H1 (cell line): ENCODE results near the gene CASK. TPM values are rescaled to one million over a fixed set of nuclear protein-coding genes. Genes with fewer than 3 reads are reported as not detected.

Experiments
- CTCF ChIA-PET: fragments of 300-600 bp; sonication (Branson Sonifier 250); formaldehyde crosslinking; loops from one replicate; lab custom pipeline; 2021; ENCODE audit not compliant: partially characterized antibody; lab: Charles Lee
- POLR2A ChIA-PET: fragments of 300-600 bp; sonication (Branson Sonifier 250); formaldehyde crosslinking; loops from one replicate; lab custom pipeline; 2021; ENCODE audit warnings: inconsistent platforms; ENCODE audit not compliant: partially characterized antibody; lab: Charles Lee
- DNase-seq, 2 experiments: peaks; one replicate each; pipeline versions ENCODE4 v3.0.0 to v3.0.0-alpha.2; 2010 to 2022; ENCODE audit warnings: low spot score in 2 of 2, low read depth in 1 of 2, mixed read lengths in 1 of 2
- FAIRE-seq: peaks from 2 replicates; lab custom pipeline; 2011; peaks lifted over from hg19 to GRCh38; lab: Jason Lieb, UNC
- H2AFZ ChIP-seq: 2 replicates; pipeline ENCODE4 v1.8.1; 2012; ENCODE audit warnings: low read length, inconsistent platforms
- H2AK5ac ChIP-seq: 2 replicates; pipeline ENCODE4 v1.6.1; 2013; ENCODE audit warnings: low read depth, low read length
- H2BK120ac ChIP-seq: replicated peaks from 2 replicates; pipeline ENCODE3; 2013; ENCODE audit warnings: low read depth, low read length, inconsistent platforms
- H2BK12ac ChIP-seq: 2 replicates; pipeline ENCODE4 v1.6.1; 2013; ENCODE audit warnings: low read depth, low read length
- H2BK15ac ChIP-seq: 2 replicates; pipeline ENCODE4 v1.6.1; 2013; ENCODE audit warnings: low read length
- H2BK20ac ChIP-seq: 2 replicates; pipeline ENCODE4 v1.6.1; 2013; ENCODE audit warnings: low read length
- H2BK5ac ChIP-seq: 2 replicates; pipeline ENCODE4 v1.6.1; 2013; ENCODE audit warnings: low read depth, low read length
- H3K14ac ChIP-seq: 2 replicates; pipeline ENCODE4 v1.6.1; 2013; ENCODE audit warnings: inconsistent platforms; ENCODE audit not compliant: insufficient read length
- H3K18ac ChIP-seq: 2 replicates; pipeline ENCODE4 v1.6.1; 2013; ENCODE audit warnings: low read length; ENCODE audit errors: extremely low read depth
- H3K23ac ChIP-seq: 2 replicates; pipeline ENCODE4 v1.6.1; 2013; ENCODE audit warnings: inconsistent platforms; ENCODE audit not compliant: insufficient read length
- H3K23me2 ChIP-seq: 2 replicates; pipeline ENCODE4 v1.6.1; 2013; ENCODE audit warnings: low read depth, low read length
- H3K27ac ChIP-seq: 2 replicates; pipeline ENCODE4 v1.6.1; 2011; ENCODE audit warnings: low read depth, low read length, inconsistent platforms
- H3K27me3 ChIP-seq, 4 experiments: replicated peaks in 1 of 4; 1 replicate in 1 of 4; 2 replicates in 3 of 4; pipeline versions ENCODE4 v1.6.1 to v1.8.1; 2011 to 2013; ENCODE audit warnings: low read length in 3 of 4, mild to moderate bottlenecking in 3 of 4, inconsistent platforms in 2 of 4, mixed read lengths in 2 of 4, moderate library complexity in 1 of 4; ENCODE audit not compliant: control insufficient read depth in 3 of 4, insufficient read depth in 3 of 4; ENCODE audit errors: extremely low read depth in 1 of 4
- H3K36me3 ChIP-seq, 4 experiments: 2 replicates each; pipeline versions ENCODE4 v1.6.1 to v1.8.1; 2011 to 2013; ENCODE audit warnings: mild to moderate bottlenecking in 4 of 4, low read length in 3 of 4, moderate library complexity in 2 of 4, control low read depth in 1 of 4, inconsistent platforms in 1 of 4; ENCODE audit not compliant: insufficient read depth in 4 of 4, control insufficient read depth in 2 of 4
- H3K4ac ChIP-seq: replicated peaks from 2 replicates; pipeline ENCODE3; 2013; ENCODE audit warnings: low read length, low read depth, mixed read lengths, inconsistent platforms; ENCODE audit not compliant: insufficient read length
- H3K4me1 ChIP-seq, 4 experiments: replicated peaks in 1 of 4; 1 replicate in 1 of 4; 2 replicates in 3 of 4; pipeline versions ENCODE4 v1.6.1 to v1.8.1; 2011 to 2013; ENCODE audit warnings: low read length in 3 of 4, inconsistent platforms in 2 of 4, mixed read lengths in 1 of 4; ENCODE audit not compliant: insufficient read depth in 4 of 4, control insufficient read depth in 3 of 4
- H3K4me2 ChIP-seq, 2 experiments: 2 replicates each; pipeline versions ENCODE4 v1.6.1 to v1.8.1; 2011 to 2013; ENCODE audit warnings: low read depth in 2 of 2, low read length in 2 of 2, control low read depth in 1 of 2, inconsistent platforms in 1 of 2, mild to moderate bottlenecking in 1 of 2; ENCODE audit not compliant: insufficient read depth in 1 of 2
- H3K4me3 ChIP-seq, 4 experiments: fragments of 200-600, 300-600 bp in 1 of 4; sonication (generic), shearing (Covaris generic), sonication (Bioruptor Twin) in 1 of 4; 2 replicates each; pipeline versions ENCODE4 v1.5.1 to v1.8.1; 2011 to 2016; ENCODE audit warnings: low read length in 4 of 4, low read depth in 3 of 4, control low read depth in 2 of 4, inconsistent platforms in 2 of 4, mild to moderate bottlenecking in 2 of 4, mixed read lengths in 1 of 4, moderate library complexity in 1 of 4; ENCODE audit not compliant: insufficient read depth in 2 of 4; ENCODE audit errors: extremely low read depth in 1 of 4
- H3K56ac ChIP-seq: replicated peaks from 2 replicates; pipeline ENCODE3; 2013; ENCODE audit warnings: low read depth, mild to moderate bottlenecking, mixed read lengths, low read length, inconsistent platforms; ENCODE audit not compliant: insufficient read length
- H3K79me1 ChIP-seq: 2 replicates; pipeline ENCODE4 v1.6.1; 2013; ENCODE audit warnings: low read depth, low read length, control low read depth
- H3K79me2 ChIP-seq, 2 experiments: 2 replicates each; pipeline versions ENCODE4 v1.6.1 to v1.8.1; 2012 to 2013; ENCODE audit warnings: low read length in 2 of 2, mild to moderate bottlenecking in 2 of 2, inconsistent platforms in 1 of 2; ENCODE audit not compliant: insufficient read depth in 2 of 2, control insufficient read depth in 1 of 2
- H3K9ac ChIP-seq, 4 experiments: replicated peaks in 1 of 4; 1 replicate in 1 of 4; 2 replicates in 3 of 4; pipeline versions ENCODE4 v1.6.1 to v1.8.1; 2011 to 2013; ENCODE audit warnings: low read depth in 3 of 4, low read length in 3 of 4, control low read depth in 2 of 4, mild to moderate bottlenecking in 2 of 4, moderate library complexity in 2 of 4, inconsistent platforms in 1 of 4; ENCODE audit errors: extremely low read depth in 1 of 4
- H3K9me3 ChIP-seq, 2 experiments: 2 replicates each; pipeline versions ENCODE4 v1.6.1 to v1.8.1; 2012 to 2013; ENCODE audit warnings: mild to moderate bottlenecking in 2 of 2, moderate library complexity in 2 of 2, control low read depth in 1 of 2, inconsistent platforms in 1 of 2, low read depth in 1 of 2, low read length in 1 of 2, mixed read lengths in 1 of 2; ENCODE audit not compliant: insufficient read depth in 2 of 2
- H4K20me1 ChIP-seq, 2 experiments: replicated peaks in 1 of 2; 2 replicates each; pipeline versions ENCODE3 to v1.8.1; 2011 to 2013; ENCODE audit warnings: inconsistent platforms in 2 of 2, low read length in 2 of 2, mild to moderate bottlenecking in 1 of 2; ENCODE audit not compliant: insufficient read depth in 2 of 2, control insufficient read depth in 1 of 2
- H4K5ac ChIP-seq: 2 replicates; pipeline ENCODE4 v1.6.1; 2013; ENCODE audit warnings: low read length, low read depth, mixed read lengths, inconsistent platforms; ENCODE audit not compliant: insufficient read length
- H4K8ac ChIP-seq: 2 replicates; pipeline ENCODE4 v1.8.0; 2013; ENCODE audit warnings: mild to moderate bottlenecking, moderate library complexity, low read length, inconsistent platforms; ENCODE audit not compliant: insufficient read depth; ENCODE audit errors: extremely low read depth
- H4K91ac ChIP-seq: replicated peaks from 2 replicates; pipeline ENCODE3; 2013; ENCODE audit warnings: low read length, mixed read lengths, inconsistent platforms; ENCODE audit not compliant: insufficient read length
- ATF3 ChIP-seq: IDR thresholded peaks from 2 replicates; pipeline ENCODE4 v1.6.1; 2011; ENCODE audit warnings: low read depth, mild to moderate bottlenecking, low read length; ENCODE audit not compliant: insufficient read depth
- CTBP2 ChIP-seq: IDR thresholded peaks from 2 replicates; pipeline ENCODE4 v1.7.0; 2011; ENCODE audit warnings: borderline replicate concordance, mild to moderate bottlenecking, moderate library complexity, mixed read lengths, low read length; ENCODE audit not compliant: insufficient read depth, insufficient read length
- CTCF ChIP-seq, 3 experiments: IDR thresholded peaks; 1 replicate in 2 of 3; 2 replicates in 1 of 3; pipeline versions ENCODE4 v1.5.1 to v1.6.1; 2011; ENCODE audit warnings: low read length in 3 of 3, mild to moderate bottlenecking in 3 of 3, inconsistent platforms in 2 of 3, low read depth in 1 of 3, moderate library complexity in 1 of 3; ENCODE audit not compliant: insufficient read depth in 1 of 3; ENCODE audit errors: control extremely low read depth in 1 of 3
- E2F6 ChIP-seq: IDR thresholded peaks from 2 replicates; pipeline ENCODE4 v1.6.1; 2012; ENCODE audit warnings: inconsistent platforms
- KDM1A ChIP-seq: fragments of 200-600, 300-600 bp; sonication (generic); IDR thresholded peaks from 2 replicates; pipeline ENCODE4 v1.7.1; 2016; ENCODE audit warnings: mild to moderate bottlenecking, low read length, borderline replicate concordance
- NANOG ChIP-seq: IDR thresholded peaks from 2 replicates; pipeline ENCODE4 v1.6.1; 2011; ENCODE audit warnings: low read length, low read depth, mild to moderate bottlenecking, inconsistent platforms; ENCODE audit not compliant: insufficient read depth, poor library complexity, severe bottlenecking
- NRF1 ChIP-seq: IDR thresholded peaks from 2 replicates; pipeline ENCODE4 v1.6.1; 2011; ENCODE audit warnings: mild to moderate bottlenecking, low read depth, low read length, improper control_type of control experiment
- RXRA ChIP-seq: IDR thresholded peaks from 2 replicates; pipeline ENCODE4 v1.6.1; 2011; ENCODE audit warnings: low read depth, mild to moderate bottlenecking, low read length, moderate library complexity; ENCODE audit not compliant: insufficient read depth
- SP2 ChIP-seq: IDR thresholded peaks from 2 replicates; pipeline ENCODE4 v1.6.1; 2012; ENCODE audit warnings: mild to moderate bottlenecking, low read length, inconsistent platforms
- TAF7 ChIP-seq: optimal IDR thresholded peaks from 2 replicates; pipeline ENCODE3; 2011; ENCODE audit warnings: low read depth, mild to moderate bottlenecking, inconsistent platforms, low read length, moderate library complexity, borderline replicate concordance
- WGBS, 2 experiments: shearing (Covaris generic) in 1 of 2; methylation state at CpG; one replicate each; pipeline versions ENCODE4 v1.1.6 to v1.1.7; 2013 to 2015; ENCODE audit warnings: low lambda C conversion rate in 2 of 2, mixed read lengths in 2 of 2, inconsistent platforms in 1 of 2, low coverage in 1 of 2, missing lambda C conversion rate in 1 of 2; ENCODE audit not compliant: insufficient replicate concordance in 2 of 2, insufficient coverage in 1 of 2, insufficient read length in 1 of 2; ENCODE audit errors: extremely low coverage in 1 of 2, missing lambda C conversion rate in 1 of 2; 5-methylcytosine and 5-hydroxymethylcytosine counted together
- polyA plus RNA-seq, 7 experiments: library from polyadenylated mRNA; depleted of rRNA in 3 of 7; stranded (reverse) in 5 of 7; unstranded in 2 of 7; fragments of >200 nt in 5 of 7; fragments of 200-250 nt in 2 of 7; gene quantifications; 1 replicate in 5 of 7; 2 replicates in 1 of 7; 4 replicates in 1 of 7; pipeline versions ENCODE4 v1.2.1 to v1.2.3, GENCODE V29; 2011 to 2013; ENCODE audit warnings: missing spikeins in 2 of 7, mixed read lengths in 2 of 7
- total RNA-seq: library from RNA; stranded (reverse); fragmentation: NEBNext Ultra II Directional; extraction: Animal tissue kit (Norgen Biotek cat#: 25700); gene quantifications from 2 replicates; pipeline ENCODE4 v1.2.1, GENCODE V29; 2021

The CASK gene
- total and polyA plus RNA-seq, 2 of the 8 experiments (the other 6 are each of a cell fraction or from before 2014, with no cell fraction given), result 21.6 to 55.1 TPM

- Histone ChIP-seq H3K9ac (no peak overlapping the region), H2BK20ac (no peak overlapping the region), H3K27ac (no peak overlapping the region), H4K8ac (no peak overlapping the region), H4K5ac (no peak overlapping the region), H2AK5ac (no peak overlapping the region), H4K91ac (no peak overlapping the region), H4K20me1 (no peaks in the 10 kb centered on the region), H3K23me2 (no peaks in the 10 kb centered on the region), H2BK120ac (no peak overlapping the region), H3K4me3 (no peak overlapping the region), H3K4ac (no peak overlapping the region), H3K27me3 (no peaks in the 10 kb centered on the region), H3K79me1 (no peaks in the 10 kb centered on the region), H3K4me1 (peaks cover 0 to 7% (median under 1%) of the 10 kb centered on the region in 4 experiments; a peak in 4 of 7 replicates), H2AFZ (no peak overlapping the region), H3K79me2 (no peaks in the 10 kb centered on the region), H2BK12ac (no peak overlapping the region), H3K14ac (no peak overlapping the region), H3K56ac (no peak overlapping the region), H2BK15ac (no peak overlapping the region), H3K18ac (no peak overlapping the region), H3K4me2 (no peak overlapping the region), H3K9me3 (no peaks in the 10 kb centered on the region), H3K23ac (no peak overlapping the region), H3K36me3 (no peaks in the 10 kb centered on the region), H2BK5ac (no peak overlapping the region)
- WGBS, 2 experiments, result 75% methylated on average over 2 of the region's 2 CpGs; no CpG with 5 or more reads in 1 of the 2 experiments
- ChIA-PET POLR2A (no interaction called here), CTCF (no interaction called here)
- DNase-seq (no peak), FAIRE-seq (no peak)
- no peak for TF ChIP-seq TAF7
- no peak for TF ChIP-seq NANOG
- no peak for TF ChIP-seq CTCF (IDR thresholded peaks at IDR 0.05; ENCODE audit: control extremely low read depth in 1 of 3, insufficient read depth in 1 of 3, low read depth in 1 of 3, low read length in 3 of 3)
- TF ChIP-seq RXRA, result no peak
- TF ChIP-seq NRF1, result no peak
- no peak for TF ChIP-seq ATF3
- TF ChIP-seq CTBP2, result no peak
- no peak for TF ChIP-seq KDM1A
- no peak for TF ChIP-seq E2F6
- no peak for TF ChIP-seq SP2
These were observed 323.1 kb downstream of the CASK start for GRCh38 chrX:41600291-41600690.
